Endothelial cell (in vitro differentiated cells): ENCODE results near the gene NPDC1. TPM values are rescaled to one million over a fixed set of nuclear protein-coding genes. Genes with fewer than 3 reads are reported as not detected.

Source experiments
- DNase-seq: peaks from one replicate; pipeline ENCODE4 v3.0.0; 2021; ENCODE audit warnings: low spot score
- H3K27ac Mint-ChIP-seq: one replicate; pipeline ENCODE4 v1.8.0; 2021; ENCODE audit warnings: mixed read lengths, inconsistent platforms; ENCODE audit not compliant: unreplicated experiment
- H3K27me3 Mint-ChIP-seq: one replicate; pipeline ENCODE4 v1.8.0; 2021; ENCODE audit warnings: mild to moderate bottlenecking, moderate library complexity, mixed read lengths, inconsistent platforms; ENCODE audit not compliant: unreplicated experiment
- H3K36me3 Mint-ChIP-seq: one replicate; pipeline ENCODE4 v1.8.0; 2021; ENCODE audit warnings: mild to moderate bottlenecking, low read depth, mixed read lengths, inconsistent platforms; ENCODE audit not compliant: unreplicated experiment
- H3K4me1 Mint-ChIP-seq: one replicate; pipeline ENCODE4 v1.8.0; 2021; ENCODE audit warnings: mild to moderate bottlenecking, mixed read lengths, inconsistent platforms; ENCODE audit not compliant: unreplicated experiment
- H3K4me3 Mint-ChIP-seq: one replicate; pipeline ENCODE4 v1.8.0; 2021; ENCODE audit warnings: mild to moderate bottlenecking, mixed read lengths, inconsistent platforms; ENCODE audit not compliant: unreplicated experiment
- H3K9me3 Mint-ChIP-seq: one replicate; pipeline ENCODE4 v1.8.0; 2021; ENCODE audit warnings: mixed read lengths, inconsistent platforms; ENCODE audit not compliant: unreplicated experiment
- total RNA-seq: library from RNA; stranded (reverse); fragmentation: NEBNext Ultra II Directional; extraction: Animal tissue kit (Norgen Biotek cat#: 25700); gene quantifications from one replicate; pipeline ENCODE4 v1.2.1, GENCODE V29; 2021; ENCODE audit not compliant: unreplicated experiment
- TF ChIP-seq, protein P1 (sequence below): fragments of 200-600 bp; sonication (generic); IDR thresholded peaks from one replicate; pipeline ENCODE4 v1.5.0; 2021; ENCODE audit warnings: antibody characterized with exemption; ENCODE audit not compliant: unreplicated experiment

The NPDC1 gene
- total RNA-seq, 1 donor from 2014 or later = 116 TPM

- no peak for DNase-seq
- H3K36me3 Mint-ChIP-seq = no peaks in the 10 kb centered on the region
- H3K27ac Mint-ChIP-seq = no peak overlapping the region
- H3K27me3 Mint-ChIP-seq = peaks cover 22% of the 10 kb centered on the region
- H3K4me1 Mint-ChIP-seq = no peaks in the 10 kb centered on the region
- H3K4me3 Mint-ChIP-seq = no peak overlapping the region
- TF ChIP-seq, protein P1, sequence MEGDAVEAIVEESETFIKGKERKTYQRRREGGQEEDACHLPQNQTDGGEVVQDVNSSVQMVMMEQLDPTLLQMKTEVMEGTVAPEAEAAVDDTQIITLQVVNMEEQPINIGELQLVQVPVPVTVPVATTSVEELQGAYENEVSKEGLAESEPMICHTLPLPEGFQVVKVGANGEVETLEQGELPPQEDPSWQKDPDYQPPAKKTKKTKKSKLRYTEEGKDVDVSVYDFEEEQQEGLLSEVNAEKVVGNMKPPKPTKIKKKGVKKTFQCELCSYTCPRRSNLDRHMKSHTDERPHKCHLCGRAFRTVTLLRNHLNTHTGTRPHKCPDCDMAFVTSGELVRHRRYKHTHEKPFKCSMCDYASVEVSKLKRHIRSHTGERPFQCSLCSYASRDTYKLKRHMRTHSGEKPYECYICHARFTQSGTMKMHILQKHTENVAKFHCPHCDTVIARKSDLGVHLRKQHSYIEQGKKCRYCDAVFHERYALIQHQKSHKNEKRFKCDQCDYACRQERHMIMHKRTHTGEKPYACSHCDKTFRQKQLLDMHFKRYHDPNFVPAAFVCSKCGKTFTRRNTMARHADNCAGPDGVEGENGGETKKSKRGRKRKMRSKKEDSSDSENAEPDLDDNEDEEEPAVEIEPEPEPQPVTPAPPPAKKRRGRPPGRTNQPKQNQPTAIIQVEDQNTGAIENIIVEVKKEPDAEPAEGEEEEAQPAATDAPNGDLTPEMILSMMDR = no peak
- H3K9me3 Mint-ChIP-seq = no peaks in the 10 kb centered on the region
Measured at GRCh38 chr9:137077758-137078693, 32.0 kb upstream of the NPDC1 start.

DNA sequence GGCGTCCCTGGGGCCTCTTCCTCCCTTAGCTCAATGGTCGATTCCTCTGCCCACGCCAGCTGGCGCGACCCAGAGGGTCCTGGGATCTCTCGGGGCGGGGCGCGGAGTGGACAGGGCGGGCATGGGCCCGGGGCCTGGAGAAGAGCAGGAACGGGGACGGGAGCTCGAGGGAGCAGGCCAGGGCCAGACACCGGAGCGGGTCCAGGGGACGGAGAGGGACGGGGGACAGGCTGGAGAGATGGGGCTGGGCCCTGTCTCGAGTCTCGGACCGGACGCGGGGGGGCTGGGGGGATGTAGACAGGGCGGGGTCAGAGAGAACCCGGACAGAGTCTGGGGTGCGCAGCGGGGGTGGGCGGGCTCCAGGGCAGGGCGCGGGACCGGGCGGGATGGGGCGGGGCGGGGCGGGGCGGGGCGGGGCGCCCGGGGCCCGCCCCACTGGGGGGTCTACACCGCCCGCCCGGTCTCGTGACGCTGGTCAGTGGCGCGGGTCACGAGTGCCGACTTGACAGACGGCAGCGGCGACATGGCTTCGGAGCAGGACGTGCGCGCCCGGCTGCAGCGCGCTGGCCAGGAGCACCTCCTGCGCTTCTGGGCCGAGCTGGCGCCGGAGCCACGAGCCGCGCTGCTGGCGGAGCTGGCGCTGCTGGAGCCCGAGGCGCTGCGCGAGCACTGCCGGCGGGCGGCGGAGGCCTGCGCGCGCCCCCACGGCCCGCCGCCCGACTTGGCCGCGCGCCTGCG lies 31.2 kb upstream of the NPDC1 start, which contains the start of gene UAP1L1:
Gene UAP1L1, plus strand, starts transcription at position 508 of the 738 bp plus-strand sequence. Its CDS starts 16 bp downstream, at position 524.
- H3K9me3 Mint-ChIP-seq = no peaks in the 10 kb centered on the region
- TF ChIP-seq, protein P1 = no peak
- DNase-seq = peak; percentile 39
- H3K4me1 Mint-ChIP-seq = no peaks in the 10 kb centered on the region
- H3K36me3 Mint-ChIP-seq = no peaks in the 10 kb centered on the region
- H3K4me3 Mint-ChIP-seq = no peak within 1 kb of the TSS
- peaks cover 25% of the 10 kb centered on the region for H3K27me3 Mint-ChIP-seq
- H3K27ac Mint-ChIP-seq = peak within 1 kb of the TSS; percentile 24

GRCh38 chr9:137076636-137077009 lies 30.6 kb upstream of the NPDC1 start:
- TF ChIP-seq, protein P1 = no peak
- H3K4me1 Mint-ChIP-seq = no peaks in the 10 kb centered on the region
- no peak for DNase-seq
- H3K27me3 Mint-ChIP-seq = peaks cover 22% of the 10 kb centered on the region
- no peaks in the 10 kb centered on the region for H3K9me3 Mint-ChIP-seq
- peak overlapping the region; percentile 24 for H3K27ac Mint-ChIP-seq
- H3K36me3 Mint-ChIP-seq = no peaks in the 10 kb centered on the region
- no peak overlapping the region for H3K4me3 Mint-ChIP-seq

GRCh38 chr9:137075275-137075775 lies 29.3 kb upstream of the NPDC1 start:
- H3K4me1 Mint-ChIP-seq = peaks cover 4% of the 10 kb centered on the region
- H3K9me3 Mint-ChIP-seq = no peaks in the 10 kb centered on the region
- H3K27ac Mint-ChIP-seq = no peak overlapping the region
- TF ChIP-seq, protein P1 = no peak
- H3K27me3 Mint-ChIP-seq = peaks cover 25% of the 10 kb centered on the region
- no peaks in the 10 kb centered on the region for H3K36me3 Mint-ChIP-seq
- H3K4me3 Mint-ChIP-seq = no peak overlapping the region
- no peak for DNase-seq
